Tibial artery (tissue), 4 donors: ENCODE data around the gene EAF2.

ENCODE experiments used
- DNase-seq, 2 donors: peaks; one replicate each; pipeline ENCODE4 v3.0.0-alpha.2; 2019
- H3K27ac ChIP-seq, 2 donors: fragments of 200-600 bp; sonication (generic) in 1 of 2; 1 replicate in 1 of 2; 2 replicates in 1 of 2; pipeline ENCODE4 v1.5.1; 2018 to 2019; ENCODE audit warnings: mild to moderate bottlenecking in 1 of 2
- H3K27me3 ChIP-seq, 2 donors: fragments of 200-600 bp; sonication (generic) in 1 of 2; one replicate each; pipeline versions ENCODE4 v1.5.1 to v1.6.0; 2016 to 2019
- H3K36me3 ChIP-seq, 3 donors: fragments of 200-600 bp; sonication (generic) in 2 of 3; one replicate each; pipeline ENCODE4 v1.5.1; 2016 to 2019; ENCODE audit warnings: mild to moderate bottlenecking in 2 of 3
- H3K4me1 ChIP-seq, 4 donors: fragments of 200-600 bp; sonication (generic) in 2 of 4; 1 replicate in 3 of 4; 2 replicates in 1 of 4; pipeline ENCODE4 v1.5.1; 2016 to 2019
- H3K4me3 ChIP-seq, 2 donors: fragments of 200-600 bp; sonication (generic) in 1 of 2; 1 replicate in 1 of 2; 2 replicates in 1 of 2; pipeline ENCODE4 v1.5.1; 2018 to 2019; ENCODE audit warnings: mild to moderate bottlenecking in 2 of 2
- H3K9me3 ChIP-seq, 3 donors: fragments of 200-600 bp; sonication (generic) in 1 of 3; one replicate each; pipeline ENCODE4 v1.5.1; 2016 to 2019
- intact Hi-C: fragments of 100-400 bp; cut with DNase I; formaldehyde crosslinking; loops from one replicate; pipeline ENCODE4 v1.15.0; 2023; ENCODE audit warnings: low total_unique reads
- TF ChIP-seq, protein P1 (sequence below), 2 experiments: fragments of 200-600 bp in 1 of 2; fragments of 450-650 bp in 1 of 2; IDR thresholded peaks; one replicate each; pipeline ENCODE4 v1.5.1; 2017 to 2019; ENCODE audit warnings: antibody characterized with exemption in 2 of 2, mild to moderate bottlenecking in 1 of 2, moderate library complexity in 1 of 2

The EAF2 gene

DNA sequence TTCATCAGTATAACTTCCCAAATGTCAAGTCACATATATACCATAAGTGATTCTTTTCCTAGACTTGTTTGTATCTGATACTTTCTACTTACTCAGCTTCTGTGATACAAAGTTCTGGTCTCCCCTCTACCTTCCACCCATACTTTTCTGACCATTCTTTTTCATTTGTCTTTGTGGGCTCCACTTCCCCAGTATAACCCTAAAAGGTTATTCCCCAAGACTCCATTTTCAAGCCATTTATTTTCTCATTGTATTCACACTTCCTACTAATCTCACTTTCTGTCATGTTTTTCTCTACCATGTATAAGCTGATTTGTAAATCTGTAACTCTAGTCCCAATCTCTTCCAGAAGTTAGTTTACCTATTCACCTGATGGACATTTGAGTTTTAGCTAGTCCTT is 34.1 kb upstream of the EAF2 start:
- intact Hi-C loops, result no loop called here
- no peaks in the 10 kb centered on the region for H3K4me1 ChIP-seq
- no peaks in the 10 kb centered on the region for H3K27me3 ChIP-seq
- H3K27ac ChIP-seq, result no peak overlapping the region
- H3K9me3 ChIP-seq, result no peaks in the 10 kb centered on the region
- no peak overlapping the region for H3K4me3 ChIP-seq
- no peak for DNase-seq
- TF ChIP-seq, protein P1, sequence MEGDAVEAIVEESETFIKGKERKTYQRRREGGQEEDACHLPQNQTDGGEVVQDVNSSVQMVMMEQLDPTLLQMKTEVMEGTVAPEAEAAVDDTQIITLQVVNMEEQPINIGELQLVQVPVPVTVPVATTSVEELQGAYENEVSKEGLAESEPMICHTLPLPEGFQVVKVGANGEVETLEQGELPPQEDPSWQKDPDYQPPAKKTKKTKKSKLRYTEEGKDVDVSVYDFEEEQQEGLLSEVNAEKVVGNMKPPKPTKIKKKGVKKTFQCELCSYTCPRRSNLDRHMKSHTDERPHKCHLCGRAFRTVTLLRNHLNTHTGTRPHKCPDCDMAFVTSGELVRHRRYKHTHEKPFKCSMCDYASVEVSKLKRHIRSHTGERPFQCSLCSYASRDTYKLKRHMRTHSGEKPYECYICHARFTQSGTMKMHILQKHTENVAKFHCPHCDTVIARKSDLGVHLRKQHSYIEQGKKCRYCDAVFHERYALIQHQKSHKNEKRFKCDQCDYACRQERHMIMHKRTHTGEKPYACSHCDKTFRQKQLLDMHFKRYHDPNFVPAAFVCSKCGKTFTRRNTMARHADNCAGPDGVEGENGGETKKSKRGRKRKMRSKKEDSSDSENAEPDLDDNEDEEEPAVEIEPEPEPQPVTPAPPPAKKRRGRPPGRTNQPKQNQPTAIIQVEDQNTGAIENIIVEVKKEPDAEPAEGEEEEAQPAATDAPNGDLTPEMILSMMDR (IDR thresholded peaks at IDR 0.05), result no peak
- peaks cover 6 to 27% (median 15%) of the 10 kb centered on the region in 3 donors for H3K36me3 ChIP-seq

DNA sequence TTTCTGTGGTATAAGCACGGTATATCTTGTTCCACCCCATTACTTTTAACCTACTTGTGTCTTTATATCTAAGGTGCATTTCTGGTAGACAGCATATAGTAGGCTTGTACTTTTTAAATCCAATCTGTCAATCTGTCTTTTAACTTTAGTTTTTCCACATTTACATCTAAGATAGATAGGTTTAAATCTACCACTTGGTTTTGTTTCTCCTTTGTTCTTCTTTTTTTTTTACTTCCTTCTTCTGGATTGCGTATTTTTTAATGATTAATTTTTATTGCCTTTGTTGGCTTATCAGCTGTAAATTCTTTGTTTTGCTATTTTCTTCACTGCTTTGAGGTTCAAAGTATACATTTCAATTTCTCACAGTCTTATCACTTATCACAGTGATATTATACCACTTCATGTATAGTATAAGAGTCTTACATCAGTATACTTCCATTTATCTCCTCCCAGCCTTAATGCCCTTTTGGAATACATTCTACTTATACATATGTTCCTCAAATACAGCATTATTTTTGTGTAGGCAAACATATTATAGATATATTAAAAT is 31.2 kb upstream of the EAF2 start:
- intact Hi-C loops, result no loop called here
- no peaks in the 10 kb centered on the region for H3K27me3 ChIP-seq
- no peak overlapping the region for H3K4me3 ChIP-seq
- no peak overlapping the region for H3K27ac ChIP-seq
- TF ChIP-seq, protein P1 (IDR thresholded peaks at IDR 0.05), result no peak
- no peaks in the 10 kb centered on the region for H3K9me3 ChIP-seq
- peaks cover 18 to 32% (median 27%) of the 10 kb centered on the region in 3 donors for H3K36me3 ChIP-seq
- no peaks in the 10 kb centered on the region for H3K4me1 ChIP-seq
- DNase-seq, result no peak

DNA sequence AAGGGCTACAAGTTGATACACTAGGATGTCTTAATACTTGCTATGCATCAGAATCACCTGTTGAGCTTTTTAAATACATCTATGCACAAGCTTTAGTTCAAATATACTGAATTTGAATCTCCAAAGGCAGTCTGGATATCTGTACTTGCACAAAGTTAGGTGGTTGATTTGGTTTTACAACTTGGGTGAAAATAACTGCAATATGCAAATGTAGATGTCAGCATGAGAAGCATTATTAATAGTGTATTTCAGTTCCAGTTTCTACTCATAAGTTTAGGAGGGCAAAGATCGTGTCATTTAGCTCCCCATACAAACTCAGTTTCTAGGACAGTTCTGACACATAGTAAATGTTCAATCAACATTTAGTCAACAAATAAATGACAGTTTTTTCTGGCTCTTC is 25.8 kb upstream of the EAF2 start:
- no peak overlapping the region for H3K4me3 ChIP-seq
- H3K36me3 ChIP-seq, result peaks cover 30 to 49% (median 35%) of the 10 kb centered on the region in 3 donors
- DNase-seq, result no peak
- TF ChIP-seq, protein P1 (IDR thresholded peaks at IDR 0.05), result no peak
- no peaks in the 10 kb centered on the region for H3K27me3 ChIP-seq
- intact Hi-C loops, result no loop called here
- H3K9me3 ChIP-seq, result no peaks in the 10 kb centered on the region
- H3K27ac ChIP-seq, result no peak overlapping the region
- H3K4me1 ChIP-seq, result no peaks in the 10 kb centered on the region

DNA sequence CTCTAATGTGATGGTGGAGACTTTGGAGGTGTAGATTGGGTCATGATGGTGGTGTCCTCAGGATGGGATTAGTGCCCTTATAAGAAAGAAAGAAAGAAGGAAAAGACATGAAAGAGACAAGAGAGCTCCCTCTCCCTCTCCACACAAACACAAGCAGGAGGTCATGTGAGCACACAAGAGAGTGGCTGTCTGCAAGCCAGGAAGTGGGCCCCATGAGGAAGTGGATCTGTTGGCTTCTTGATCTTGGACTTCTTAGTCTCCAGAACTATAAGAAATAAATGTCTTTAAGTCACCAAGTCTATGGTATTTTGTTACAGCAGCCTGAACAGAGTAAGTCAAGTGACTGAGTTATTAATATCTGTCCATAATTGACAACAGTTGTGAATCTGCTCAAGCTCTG is 17.3 kb upstream of the EAF2 start:
- H3K9me3 ChIP-seq, result no peaks in the 10 kb centered on the region

DNA sequence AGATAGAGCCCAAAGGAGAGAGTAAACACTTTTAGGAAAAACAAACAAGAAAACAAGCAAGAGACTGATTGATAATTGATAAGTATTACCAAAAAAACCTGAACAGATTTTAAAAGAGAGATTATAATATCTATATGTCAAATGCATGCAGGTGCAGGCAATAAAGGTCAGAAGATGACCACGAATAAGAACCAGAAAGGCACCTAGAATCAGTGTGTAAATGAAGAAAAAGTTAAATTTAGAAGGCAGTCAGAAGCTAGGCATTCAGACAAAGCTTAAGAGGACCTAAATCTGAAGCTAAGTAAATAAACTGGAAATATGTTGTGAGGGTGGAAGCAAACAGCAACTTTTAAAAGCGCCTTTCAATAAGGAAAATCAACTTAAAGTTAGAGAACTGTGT is 16.4 kb upstream of the EAF2 start:
- H3K27me3 ChIP-seq, result no peaks in the 10 kb centered on the region
- TF ChIP-seq, protein P1 (IDR thresholded peaks at IDR 0.05), result no peak
- no peak overlapping the region for H3K27ac ChIP-seq
- H3K4me1 ChIP-seq, result peaks cover 0 to 23% (median 4%) of the 10 kb centered on the region in 4 donors
- peaks cover 20 to 51% (median 30%) of the 10 kb centered on the region in 3 donors for H3K36me3 ChIP-seq
- intact Hi-C loops, result no loop called here
- no peak overlapping the region for H3K4me3 ChIP-seq
- no peak for DNase-seq
- peaks cover 0 to 4% (median 0%) of the 10 kb centered on the region in 3 donors for H3K9me3 ChIP-seq

More for the DNA sequence above, 17.3 kb upstream of the EAF2 start:
- Histone ChIP-seq H3K27ac (no peak overlapping the region), H3K4me3 (no peak overlapping the region), H3K36me3 (peaks cover 14 to 43% (median 24%) of the 10 kb centered on the region in 3 donors), H3K27me3 (no peaks in the 10 kb centered on the region), H3K4me1 (peaks cover 0 to 23% (median 4%) of the 10 kb centered on the region in 4 donors)
- intact Hi-C loops, result no loop called here
- TF ChIP-seq, protein P1 (IDR thresholded peaks at IDR 0.05), result no peak
- DNase-seq, result no peak
